Retinal pigment epithelial cell (primary cell): ENCODE data around the gene PDS5B.

Experiments
- DNase-seq: peaks from one replicate; pipeline ENCODE4 v3.0.0-alpha.2; 2010; ENCODE audit warnings: low read depth
- H3K4me3 ChIP-seq: 2 replicates; pipeline ENCODE4 v1.5.1; 2011; ENCODE audit warnings: mild to moderate bottlenecking, low read length, control low read depth, moderate library complexity
- TF ChIP-seq, protein P1 (sequence below): conservative IDR thresholded peaks from 2 replicates; pipeline ENCODE4 v1.5.1; 2011; ENCODE audit warnings: low read depth, low read length, control low read depth, inconsistent platforms

The PDS5B gene

DNA sequence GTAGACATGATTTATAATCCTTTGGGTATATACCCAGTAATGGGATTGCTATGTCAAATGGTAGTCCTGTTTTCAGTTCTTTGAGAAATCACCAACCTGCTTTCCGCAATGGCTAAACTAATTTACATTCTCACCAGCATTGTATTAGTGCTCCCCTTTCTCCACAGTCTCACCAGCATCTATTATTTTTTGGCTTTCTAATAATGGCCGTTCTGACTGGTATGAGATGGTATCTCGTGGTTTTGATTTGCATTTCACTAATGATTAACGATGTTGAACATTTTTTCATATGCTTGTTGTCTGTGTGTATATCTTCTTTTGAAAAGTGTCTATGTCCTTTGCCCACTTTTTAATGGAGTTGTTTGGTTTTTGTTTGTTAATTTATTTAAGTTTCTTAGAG, 165.1 kb downstream of the PDS5B start:
- no peak for DNase-seq
- TF ChIP-seq, protein P1, sequence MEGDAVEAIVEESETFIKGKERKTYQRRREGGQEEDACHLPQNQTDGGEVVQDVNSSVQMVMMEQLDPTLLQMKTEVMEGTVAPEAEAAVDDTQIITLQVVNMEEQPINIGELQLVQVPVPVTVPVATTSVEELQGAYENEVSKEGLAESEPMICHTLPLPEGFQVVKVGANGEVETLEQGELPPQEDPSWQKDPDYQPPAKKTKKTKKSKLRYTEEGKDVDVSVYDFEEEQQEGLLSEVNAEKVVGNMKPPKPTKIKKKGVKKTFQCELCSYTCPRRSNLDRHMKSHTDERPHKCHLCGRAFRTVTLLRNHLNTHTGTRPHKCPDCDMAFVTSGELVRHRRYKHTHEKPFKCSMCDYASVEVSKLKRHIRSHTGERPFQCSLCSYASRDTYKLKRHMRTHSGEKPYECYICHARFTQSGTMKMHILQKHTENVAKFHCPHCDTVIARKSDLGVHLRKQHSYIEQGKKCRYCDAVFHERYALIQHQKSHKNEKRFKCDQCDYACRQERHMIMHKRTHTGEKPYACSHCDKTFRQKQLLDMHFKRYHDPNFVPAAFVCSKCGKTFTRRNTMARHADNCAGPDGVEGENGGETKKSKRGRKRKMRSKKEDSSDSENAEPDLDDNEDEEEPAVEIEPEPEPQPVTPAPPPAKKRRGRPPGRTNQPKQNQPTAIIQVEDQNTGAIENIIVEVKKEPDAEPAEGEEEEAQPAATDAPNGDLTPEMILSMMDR: no peak
- H3K4me3 ChIP-seq: no peak overlapping the region

DNA sequence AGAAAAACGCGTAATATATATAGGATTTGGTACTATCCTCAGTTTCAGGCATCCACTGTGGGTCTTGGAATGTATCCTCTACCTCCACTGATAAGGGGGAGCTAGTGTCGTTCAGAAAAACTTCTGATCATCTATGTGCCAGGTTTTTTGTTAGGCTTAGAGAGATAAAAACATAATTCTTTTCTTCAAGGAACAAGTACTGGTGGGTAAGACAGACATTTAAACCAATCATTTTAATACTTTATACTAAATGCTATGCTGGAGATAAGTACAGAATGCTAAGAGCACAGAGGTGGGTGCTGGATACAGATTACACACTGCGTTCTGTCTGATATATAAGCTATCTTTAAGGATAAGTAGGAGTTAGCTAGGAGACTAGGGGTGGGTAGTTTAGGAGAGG, 166.1 kb downstream of the PDS5B start:
- no peak for DNase-seq
- TF ChIP-seq, protein P1: no peak
- H3K4me3 ChIP-seq: no peak overlapping the region

GRCh38 chr13:32752997-32753606, 166.8 kb downstream of the PDS5B start:
- DNase-seq: no peak
- TF ChIP-seq, protein P1: no peak
- H3K4me3 ChIP-seq: no peak overlapping the region

- TF ChIP-seq, protein P1: no peak
- H3K4me3 ChIP-seq: no peak overlapping the region
- no peak for DNase-seq
Observed at GRCh38 chr13:32754179-32754578, 167.9 kb downstream of the PDS5B start.

- TF ChIP-seq, protein P1: no peak
- no peak for DNase-seq
- H3K4me3 ChIP-seq: no peak overlapping the region
Observed at GRCh38 chr13:32759152-32759551, 172.9 kb downstream of the PDS5B start.

DNA sequence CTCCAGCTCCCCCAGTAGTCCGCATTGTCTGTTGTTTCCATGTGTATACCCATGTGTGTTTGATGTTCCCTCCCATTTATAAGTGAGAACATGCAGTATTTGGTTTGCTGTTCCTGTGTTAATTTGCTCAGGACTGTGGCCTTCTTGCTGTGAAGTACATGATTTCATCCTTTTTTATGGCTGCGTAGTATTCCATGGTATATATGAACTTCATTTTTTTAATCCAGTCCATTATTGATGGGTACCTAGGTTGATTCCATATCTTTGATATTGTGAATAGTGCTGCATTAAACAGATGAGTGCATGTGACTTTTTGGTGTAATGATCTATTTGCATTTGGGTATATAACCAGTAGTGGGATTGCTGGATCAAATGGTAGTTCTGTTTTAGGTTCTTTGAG, 175.2 kb downstream of the PDS5B start:
- TF ChIP-seq, protein P1: no peak
- no peak overlapping the region for H3K4me3 ChIP-seq
- no peak for DNase-seq

GRCh38 chr13:32779119-32779518, 192.9 kb downstream of the PDS5B start:
- no peak for DNase-seq
- no peak overlapping the region for H3K4me3 ChIP-seq
- TF ChIP-seq, protein P1: no peak
